BJ (cell line): ENCODE data around the gene ABCA7. TPM values are rescaled to one million over a fixed set of nuclear protein-coding genes. Genes with fewer than 3 reads are reported as not detected.

Experiments
- polyA plus RNA-seq: library from polyadenylated mRNA; depleted of rRNA; stranded (reverse); fragments of >200 nt; gene quantifications from 2 replicates; pipeline ENCODE4 v1.2.3, GENCODE V29; 2011; rRNA removed
- small RNA-seq: library from RNA; depleted of rRNA; stranded (forward); fragments of <200 nt; gene quantifications from one replicate; pipeline ENCODE3, GENCODE V24; 2012; ENCODE audit warnings: low replicate concordance, low read depth; ENCODE audit not compliant: insufficient read length

ABCA7 gene
- polyA plus RNA-seq, 1 experiment = 1.9 TPM

Small RNAs within 50 kb of the gene (small RNA-seq; reads per million reads assigned to genes)
- not detected for gene RNU6-2

Other genes with a start within 250 kb of the ABCA7 start
- 137 and 328 TPM in 2 replicates for gene PTBP1, start 242.7 kb upstream of the ABCA7 start, polyA plus RNA-seq
- gene PLPPR3, start 218.2 kb upstream of the ABCA7 start, polyA plus RNA-seq = 0.56 and 1.1 TPM in 2 replicates
- gene AZU1, start 212.3 kb upstream of the ABCA7 start, polyA plus RNA-seq = 0.07 TPM in 1 of 2 replicates, not detected in the other
- not detected in 2 replicates for gene PRTN3, start 199.1 kb upstream of the ABCA7 start, polyA plus RNA-seq
- 0.10 and 0.12 TPM in 2 replicates for gene ELANE, start 187.8 kb upstream of the ABCA7 start, polyA plus RNA-seq
- gene CFD, start 180.4 kb upstream of the ABCA7 start, polyA plus RNA-seq = 0.70 and 0.77 TPM in 2 replicates
- 21.5 and 39.8 TPM in 2 replicates for gene MED16, start 146.9 kb upstream of the ABCA7 start, polyA plus RNA-seq
- not detected in 2 replicates for gene RNU6-9, start 146.6 kb upstream of the ABCA7 start, polyA plus RNA-seq
- 35.3 and 46.6 TPM in 2 replicates for gene R3HDM4, start 126.9 kb upstream of the ABCA7 start, polyA plus RNA-seq
- gene KISS1R, start 122.8 kb upstream of the ABCA7 start, polyA plus RNA-seq = not detected in 2 replicates
- gene ARID3A, start 114.1 kb upstream of the ABCA7 start, polyA plus RNA-seq = 10.7 and 17.4 TPM in 2 replicates
- 28.1 and 44.3 TPM in 2 replicates for gene WDR18, start 55.8 kb upstream of the ABCA7 start, polyA plus RNA-seq
- gene GRIN3B, start 39.7 kb upstream of the ABCA7 start, polyA plus RNA-seq = 0.28 and 0.32 TPM in 2 replicates
- gene TMEM259, start 19.0 kb upstream of the ABCA7 start, polyA plus RNA-seq = 69.2 and 111 TPM in 2 replicates
- not detected in 2 replicates for gene RNU6-2, start 18.6 kb upstream of the ABCA7 start, polyA plus RNA-seq
- gene CNN2, start 13.5 kb upstream of the ABCA7 start, polyA plus RNA-seq = 315 and 529 TPM in 2 replicates
- 0.13 and 0.28 TPM in 2 replicates for gene ARHGAP45, start 27.1 kb downstream of the ABCA7 start, polyA plus RNA-seq
- 174 and 292 TPM in 2 replicates for gene POLR2E, start 55.3 kb downstream of the ABCA7 start, polyA plus RNA-seq
- gene GPX4, start 63.9 kb downstream of the ABCA7 start, polyA plus RNA-seq = 463 and 626 TPM in 2 replicates
- gene SBNO2, start 134.2 kb downstream of the ABCA7 start, polyA plus RNA-seq = 15.5 and 26.1 TPM in 2 replicates
- 26.3 and 33.6 TPM in 2 replicates for gene STK11, start 165.7 kb downstream of the ABCA7 start, polyA plus RNA-seq
- gene CBARP, start 197.9 kb downstream of the ABCA7 start, polyA plus RNA-seq = 0.97 and 1.6 TPM in 2 replicates
- gene ATP5F1D, start 201.6 kb downstream of the ABCA7 start, polyA plus RNA-seq = 57.9 and 65.1 TPM in 2 replicates
- 6.9 and 8.4 TPM in 2 replicates for gene MIDN, start 208.5 kb downstream of the ABCA7 start, polyA plus RNA-seq
- gene CIRBP, start 229.2 kb downstream of the ABCA7 start, polyA plus RNA-seq = 342 and 372 TPM in 2 replicates
- 24.6 and 37.5 TPM in 2 replicates for gene FAM174C, start 235.4 kb downstream of the ABCA7 start, polyA plus RNA-seq
- not detected in 2 replicates for gene EFNA2, start 245.8 kb downstream of the ABCA7 start, polyA plus RNA-seq